Endothelial cell of umbilical vein (primary cell): ENCODE results near the gene KCNK15. TPM values are rescaled to one million over a fixed set of nuclear protein-coding genes. Genes with fewer than 3 reads are reported as not detected.

ENCODE experiments used
- BruUV-seq: library from RNA; stranded (reverse); fragments of 400-500 nt; replicated peaks from 2 replicates; lab custom pipeline; 2021; lab: Mats Ljungman, UMichigan
- CTCF ChIA-PET: fragments of 300-600, 350-600 bp; sonication (Branson Sonifier 250); formaldehyde crosslinking; loops from one replicate; lab custom pipeline; 2021; ENCODE audit warnings: antibody characterized with exemption, inconsistent platforms; lab: Charles Lee
- POLR2A ChIA-PET: fragments of 300-600, 350-600 bp; sonication (Branson Sonifier 250); formaldehyde crosslinking; loops from one replicate; lab custom pipeline; 2021; ENCODE audit warnings: antibody characterized with exemption, inconsistent platforms; lab: Charles Lee
- DNase-seq: peaks from one replicate; pipeline ENCODE4 v3.0.0-alpha.2; 2011; ENCODE audit warnings: low read depth, low spot score
- FAIRE-seq: peaks from 2 replicates; lab custom pipeline; 2011; peaks lifted over from hg19 to GRCh38; lab: Jason Lieb, UNC
- H2AFZ ChIP-seq: 2 replicates; pipeline ENCODE4 v1.6.0; 2012; ENCODE audit warnings: low read depth, low read length, control low read depth, inconsistent platforms
- H3K27ac ChIP-seq: 2 replicates; pipeline ENCODE4 v1.5.1; 2011; ENCODE audit warnings: low read depth, mild to moderate bottlenecking, control low read depth, low read length, moderate library complexity; ENCODE audit not compliant: insufficient read depth
- H3K27me3 ChIP-seq, 2 experiments: 2 replicates each; pipeline versions ENCODE4 v1.6.0 to v1.6.1; 2011; ENCODE audit warnings: low read length in 2 of 2, mixed read lengths in 1 of 2; ENCODE audit not compliant: control insufficient read depth in 2 of 2, insufficient read depth in 2 of 2
- H3K36me3 ChIP-seq, 2 experiments: 2 replicates in 1 of 2; 3 replicates in 1 of 2; pipeline ENCODE4 v1.5.1; 2011; ENCODE audit warnings: low read length in 2 of 2, mild to moderate bottlenecking in 1 of 2, moderate library complexity in 1 of 2; ENCODE audit not compliant: control insufficient read depth in 2 of 2, insufficient read depth in 2 of 2; ENCODE audit errors: extremely low read depth in 1 of 2
- H3K4me1 ChIP-seq: 3 replicates; pipeline ENCODE4 v1.5.1; 2011; ENCODE audit warnings: mild to moderate bottlenecking, low read length; ENCODE audit not compliant: control insufficient read depth, insufficient read depth; ENCODE audit errors: extremely low read depth
- H3K4me2 ChIP-seq: 2 replicates; pipeline ENCODE4 v1.6.1; 2011; ENCODE audit warnings: low read length, control low read depth, mixed read lengths; ENCODE audit not compliant: insufficient read depth
- H3K4me3 ChIP-seq, 3 experiments: fragments of 200-600 bp in 1 of 3; sonication (generic), shearing (Covaris generic) in 1 of 3; replicated peaks in 1 of 3; 2 replicates each; pipeline ENCODE4 v1.5.1; 2011 to 2016; ENCODE audit warnings: control low read depth in 3 of 3, low read length in 3 of 3, mild to moderate bottlenecking in 2 of 3, inconsistent platforms in 1 of 3, low read depth in 1 of 3, moderate library complexity in 1 of 3; ENCODE audit not compliant: insufficient read depth in 1 of 3
- H3K79me2 ChIP-seq: 2 replicates; pipeline ENCODE4 v1.6.0; 2012; ENCODE audit warnings: low read length, inconsistent platforms; ENCODE audit not compliant: control insufficient read depth, insufficient read depth
- H3K9ac ChIP-seq: replicated peaks from 2 replicates; pipeline ENCODE3; 2011; ENCODE audit warnings: low read length, control low read depth; ENCODE audit not compliant: insufficient read depth; ENCODE audit errors: extremely low read depth
- H3K9me1 ChIP-seq: replicated peaks from 3 replicates; pipeline ENCODE4 v1.6.0; 2011; ENCODE audit warnings: mild to moderate bottlenecking, low read length; ENCODE audit not compliant: control insufficient read depth, insufficient read depth; ENCODE audit errors: extremely low read depth
- H3K9me3 ChIP-seq: replicated peaks from 2 replicates; pipeline ENCODE4 v1.5.1; 2012; ENCODE audit warnings: low read length, inconsistent platforms; ENCODE audit not compliant: control insufficient read depth, insufficient read depth
- H4K20me1 ChIP-seq: replicated peaks from 2 replicates; pipeline ENCODE3; 2011; ENCODE audit warnings: mild to moderate bottlenecking, low read length; ENCODE audit not compliant: control insufficient read depth, insufficient read depth; ENCODE audit errors: extremely low read depth
- CTCF ChIP-seq, 2 donors: IDR thresholded peaks; 1 replicate in 1 of 2; 2 replicates in 1 of 2; pipeline ENCODE4 v1.5.1; 2011; ENCODE audit warnings: low read length in 2 of 2, mild to moderate bottlenecking in 2 of 2, moderate library complexity in 2 of 2, control low read depth in 1 of 2, inconsistent platforms in 1 of 2, low read depth in 1 of 2; ENCODE audit not compliant: insufficient read depth in 1 of 2; ENCODE audit errors: extremely low read depth in 1 of 2
- EZH2 ChIP-seq: IDR thresholded peaks from 2 replicates; pipeline ENCODE4 v1.6.1; 2012; ENCODE audit warnings: borderline replicate concordance, low read depth, mild to moderate bottlenecking, moderate library complexity, low read length, inconsistent platforms; ENCODE audit not compliant: severe bottlenecking
- FOS ChIP-seq: IDR thresholded peaks from 2 replicates; pipeline ENCODE4 v1.6.1; 2011; ENCODE audit warnings: mild to moderate bottlenecking, low read length, moderate library complexity, borderline replicate concordance; ENCODE audit not compliant: insufficient read depth
- GATA2 ChIP-seq: IDR thresholded peaks from 2 replicates; pipeline ENCODE4 v1.7.0; 2011; ENCODE audit warnings: low read depth, mild to moderate bottlenecking, moderate library complexity, mixed read lengths, low read length; ENCODE audit not compliant: insufficient read length, insufficient read depth
- JUN ChIP-seq: IDR thresholded peaks from 2 replicates; pipeline ENCODE4 v1.6.1; 2011; ENCODE audit warnings: borderline replicate concordance, low read depth; ENCODE audit not compliant: insufficient read length, insufficient read depth
- MYC ChIP-seq: IDR thresholded peaks from one replicate; pipeline ENCODE4 v1.6.1; 2011; ENCODE audit warnings: mild to moderate bottlenecking, low read depth, low read length
- POLR2AphosphoS5 ChIP-seq: IDR thresholded peaks from 2 replicates; pipeline ENCODE4 v1.6.1; 2012; ENCODE audit warnings: low read depth, mild to moderate bottlenecking, control low read depth, low read length, moderate library complexity; ENCODE audit not compliant: insufficient read depth
- dilution Hi-C: fragments of 300-500 bp; cut with MboI; formaldehyde crosslinking; loops from one replicate; pipeline ENCODE4 v1.15.0; 2019; ENCODE audit warnings: low sequenced_read_pairs; ENCODE audit not compliant: extremely low pct_ligation_motif_present
- intact Hi-C: fragments of 100-400 bp; cut with micrococcal nuclease; formaldehyde crosslinking; loops from one replicate; pipeline ENCODE4 v1.10.0; 2022
- polyA plus RNA-seq, 4 experiments: library from polyadenylated mRNA; depleted of rRNA in 3 of 4; stranded (reverse) in 3 of 4; unstranded in 1 of 4; fragments of >200 nt; gene quantifications; 2 replicates each; pipeline versions ENCODE4 v1.2.1 to v1.2.3, GENCODE V29; 2011 to 2012; ENCODE audit warnings: missing spikeins in 1 of 4
- total RNA-seq: library from RNA; stranded (reverse); gene quantifications from 2 replicates; pipeline ENCODE4 v1.2.3, GENCODE V29; 2021

The KCNK15 gene
- total and polyA plus RNA-seq, 2 donors (not counting 3 experiments of a cell fraction or from before 2014, with no cell fraction given): 0.06 TPM; not detected in 1

DNA sequence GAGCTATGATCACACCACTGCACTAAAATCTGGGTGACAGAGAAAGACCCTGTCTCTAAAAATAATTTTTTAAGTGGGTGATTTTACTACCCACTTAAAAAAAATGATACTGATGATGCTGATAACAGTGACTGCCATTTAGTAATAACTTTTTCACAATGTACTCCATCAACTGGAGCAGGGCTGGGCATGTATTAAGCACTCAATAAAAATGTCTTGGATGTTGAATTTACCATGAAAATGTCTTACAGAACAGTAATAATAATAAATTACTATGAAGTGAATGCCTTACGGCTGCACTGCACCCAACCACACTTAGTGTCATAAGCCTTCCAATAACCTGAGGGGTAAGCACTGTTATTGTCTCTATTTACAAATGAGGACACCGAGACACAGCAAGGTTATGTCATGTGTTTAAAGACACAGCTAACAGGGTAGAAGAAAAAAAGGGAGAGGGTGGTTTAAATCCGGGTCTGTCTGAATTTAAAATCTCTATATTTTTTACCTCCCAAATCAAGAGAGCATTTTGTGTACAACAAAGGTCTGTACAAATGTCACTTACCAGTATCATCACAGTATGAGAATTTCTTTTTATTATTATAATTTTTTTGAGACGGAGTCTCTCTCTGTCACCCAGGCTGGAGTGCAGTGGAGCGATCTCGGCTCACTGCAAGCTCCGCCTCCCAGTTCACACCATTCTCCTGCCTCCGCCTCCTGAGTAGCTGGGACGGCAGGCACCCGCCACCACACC, 43.2 kb downstream of the KCNK15 start:
- ChIA-PET POLR2A (no interaction called here), CTCF (no interaction called here)
- H3K36me3 ChIP-seq: no peaks in the 10 kb centered on the region
- H3K27me3 ChIP-seq: no peaks in the 10 kb centered on the region
- TF ChIP-seq FOS (no peak), GATA2 (no peak), MYC (no peak), CTCF (IDR thresholded peaks at IDR 0.05; ENCODE audit: extremely low read depth in 1 of 2, insufficient read depth in 1 of 2, low read depth in 1 of 2, low read length in 2 of 2) (no peak), JUN (no peak), POLR2AphosphoS5 (no peak), EZH2 (no peak)
- DNase-seq (no peak), FAIRE-seq (no peak)
- no peaks in the 10 kb centered on the region for H3K4me1 ChIP-seq
- H3K4me2 ChIP-seq: no peak overlapping the region
- no peaks in the 10 kb centered on the region for H3K9me3 ChIP-seq
- H3K9ac ChIP-seq: no peak overlapping the region
- H4K20me1 ChIP-seq: no peaks in the 10 kb centered on the region
- intact Hi-C loops (no loop called here), dilution Hi-C loops (no loop called here)
- no peak overlapping the region for H3K4me3 ChIP-seq
- no peak overlapping the region for H2AFZ ChIP-seq
- H3K9me1 ChIP-seq: no peaks in the 10 kb centered on the region
- no TSS peak for BruUV-seq
- no peaks in the 10 kb centered on the region for H3K79me2 ChIP-seq
- no peak overlapping the region for H3K27ac ChIP-seq
